NCI-H1436 (cell line): ENCODE data around the gene ZBTB7B.

Source experiments
- DNase-seq: peaks from one replicate; lab custom pipeline; 2025; lab: John Stamatoyannopoulos, UW

ZBTB7B gene

DNA sequence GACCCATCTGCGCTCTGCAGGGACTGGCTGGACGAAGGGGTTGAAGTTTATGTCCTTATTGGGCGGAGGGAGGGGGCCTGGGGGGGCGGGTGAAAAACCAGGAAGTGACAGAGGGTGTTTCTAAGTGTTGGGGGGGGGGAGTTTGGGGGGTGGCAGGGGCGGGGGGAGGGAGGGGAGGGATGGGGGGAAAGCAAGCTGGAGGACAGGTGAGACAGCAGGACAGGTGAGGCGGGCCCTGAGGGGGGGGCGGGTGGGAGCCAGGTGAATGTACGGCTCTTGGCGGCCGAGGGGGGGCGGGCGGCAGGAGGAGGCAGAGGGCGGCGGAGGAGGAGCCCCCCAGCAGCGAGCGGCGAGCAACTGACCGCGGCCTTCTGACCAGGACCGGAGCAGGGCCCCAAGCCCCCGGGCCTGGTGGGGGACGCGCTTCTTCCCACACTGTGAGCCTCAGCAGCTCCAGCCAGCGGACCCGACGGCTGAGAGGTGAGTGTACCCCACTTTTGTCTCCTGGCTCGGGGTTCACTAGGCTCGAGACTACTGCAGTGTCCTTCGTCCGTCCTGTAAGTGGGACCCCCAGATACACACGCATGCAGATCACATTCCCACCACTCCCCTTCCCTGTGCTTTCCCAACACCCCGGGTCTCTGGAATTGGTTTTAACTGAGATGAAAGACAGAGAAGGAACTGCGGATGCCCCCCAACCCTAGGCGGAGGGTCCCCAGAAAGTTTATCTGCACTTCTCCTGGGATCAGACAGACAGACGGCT lies at the start of gene ZBTB7B:
Gene ZBTB7B, plus strand, starts transcription at position 339 of the 763 bp plus-strand sequence. CDS start 11,859 bp downstream, outside the sequence.
- DNase-seq, result no peak

DNA sequence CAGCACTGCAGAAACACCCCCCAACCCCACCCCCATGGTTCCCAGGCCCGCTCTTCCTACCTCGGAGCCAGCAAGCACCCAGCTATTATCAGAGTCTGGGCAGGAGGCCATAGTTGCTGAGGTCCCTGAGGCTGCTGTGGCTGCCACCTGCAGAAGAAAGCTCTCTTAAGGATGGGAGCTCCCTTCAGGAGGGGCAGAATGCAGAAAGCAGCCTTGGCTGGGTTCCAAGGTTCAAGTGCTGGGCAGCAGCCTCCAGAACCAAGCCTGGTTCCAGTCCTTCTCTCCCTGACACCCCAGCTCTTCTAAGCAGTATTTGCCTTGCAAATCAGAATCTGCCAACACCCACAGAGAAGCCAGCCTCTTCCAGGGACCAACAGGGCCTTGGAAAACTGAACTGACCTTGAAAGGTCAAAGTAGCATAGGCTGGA lies 49.0 kb upstream of the ZBTB7B start:
- no peak for DNase-seq

DNA sequence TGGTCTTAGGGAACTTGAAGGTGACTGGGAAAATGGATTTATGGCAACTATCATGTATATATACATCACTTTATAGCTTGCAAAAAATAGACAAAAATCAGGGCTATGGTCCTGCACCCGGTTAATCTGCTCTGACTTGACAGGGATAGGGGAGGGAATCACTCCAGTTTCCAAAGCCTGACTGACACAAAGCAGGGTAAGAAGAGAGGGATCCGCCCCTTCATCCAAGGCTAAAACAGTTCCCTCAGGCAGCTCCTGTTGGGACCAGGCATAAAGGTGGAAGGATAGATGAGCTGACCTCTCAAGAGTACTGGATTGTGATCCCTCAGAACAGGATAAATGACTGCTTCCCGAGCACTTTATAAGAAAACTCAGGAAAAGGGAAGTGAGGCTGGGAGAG lies 48.1 kb upstream of the ZBTB7B start:
- no peak for DNase-seq

DNA sequence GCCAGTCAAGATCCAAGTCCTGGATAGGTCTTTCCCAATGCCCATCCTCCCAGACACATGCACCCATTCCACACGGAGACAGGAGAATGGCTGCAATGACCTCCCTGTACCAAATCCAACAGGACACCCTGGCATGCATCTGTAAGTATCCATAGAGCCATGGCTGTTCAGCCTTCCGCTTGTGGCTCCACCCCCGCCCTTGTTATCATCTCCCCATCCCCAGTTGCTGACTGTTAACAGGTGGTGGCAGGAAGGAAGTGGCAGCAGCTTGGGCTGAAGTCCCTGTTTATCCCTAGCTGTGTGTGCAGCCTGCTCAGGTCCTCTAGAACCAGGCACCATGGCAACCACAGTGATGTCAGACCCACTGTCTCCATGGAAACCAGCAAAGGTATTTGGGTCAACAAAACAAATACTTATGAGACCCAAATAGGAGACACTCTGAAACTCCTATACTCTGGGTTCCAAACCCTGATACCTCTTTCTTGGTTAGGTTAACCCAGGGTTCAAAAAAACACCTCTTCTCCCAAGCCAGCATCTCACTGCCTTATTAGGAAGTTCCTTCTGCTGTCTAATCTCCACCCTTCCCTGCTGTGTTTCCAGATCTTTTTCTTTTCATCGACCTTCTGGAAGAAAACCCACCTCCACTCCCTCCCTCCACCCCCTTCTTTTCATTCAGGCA lies 47.4 kb upstream of the ZBTB7B start:
- DNase-seq, result peak; percentile 58

DNA sequence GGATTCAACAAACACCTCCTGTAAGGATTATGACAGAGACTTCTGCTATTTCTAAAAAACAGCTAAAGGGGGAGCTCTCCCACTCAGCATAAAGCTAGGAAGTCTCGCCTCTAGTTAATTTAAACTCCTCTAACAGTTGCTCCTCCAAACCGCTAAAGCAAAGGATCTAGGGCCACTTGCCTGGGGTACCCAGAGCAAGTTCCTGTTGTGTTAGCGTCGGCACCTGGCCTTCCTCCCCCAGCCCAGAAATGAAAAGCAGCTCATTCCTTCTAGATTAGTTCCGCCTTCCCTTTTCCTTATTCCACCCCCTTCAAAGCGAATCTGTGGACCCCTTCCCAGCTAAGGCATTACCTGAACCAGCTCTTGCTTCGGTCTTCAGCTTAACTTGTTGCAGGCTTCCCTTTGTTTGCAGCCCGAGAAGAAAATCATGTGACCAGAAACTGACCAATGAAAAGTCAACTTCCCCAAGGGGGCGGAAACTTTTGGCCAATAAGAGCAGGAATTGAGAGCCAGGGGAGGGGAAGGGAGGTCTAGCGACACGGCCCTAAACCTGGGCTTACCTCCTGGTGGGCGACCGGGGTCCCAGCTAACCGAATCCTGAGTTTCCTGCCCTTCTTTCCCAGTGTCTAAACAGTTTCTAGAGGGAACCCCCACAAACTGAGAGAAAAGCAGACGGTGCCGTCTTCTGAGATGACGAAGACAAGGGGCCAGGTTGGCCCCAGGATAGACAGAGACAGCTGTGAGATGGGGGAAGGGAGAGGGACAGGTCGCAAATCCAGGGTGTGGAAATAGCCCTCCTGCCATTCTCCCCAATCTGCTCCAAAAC lies 46.7 kb upstream of the ZBTB7B start, which contains the start of gene PBXIP1:
Gene PBXIP1, minus strand, starts transcription at position 382 of the 826 bp plus-strand sequence. CDS start 2,378 bp downstream, outside the sequence.
- DNase-seq, result peak; percentile 85

DNA sequence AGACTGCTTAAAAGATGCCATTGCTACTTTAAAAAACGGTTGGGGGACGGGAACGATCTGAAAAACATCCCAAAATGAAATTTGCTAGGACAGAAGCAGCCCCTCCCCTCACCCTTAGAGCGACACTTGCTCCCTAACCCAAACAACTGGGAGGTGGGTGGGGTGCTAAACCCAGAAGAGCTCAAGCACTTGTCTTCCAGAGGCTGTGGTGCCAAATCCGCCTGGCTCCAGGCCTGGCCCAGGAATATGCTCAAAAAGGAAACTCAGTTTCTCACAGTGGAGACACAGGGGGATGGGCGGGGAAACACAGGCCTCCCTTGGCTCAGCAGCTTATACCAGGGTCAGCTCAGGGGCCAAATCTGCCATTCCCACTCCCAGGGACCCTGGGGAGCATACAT lies 46.1 kb upstream of the ZBTB7B start:
- no peak for DNase-seq

DNA sequence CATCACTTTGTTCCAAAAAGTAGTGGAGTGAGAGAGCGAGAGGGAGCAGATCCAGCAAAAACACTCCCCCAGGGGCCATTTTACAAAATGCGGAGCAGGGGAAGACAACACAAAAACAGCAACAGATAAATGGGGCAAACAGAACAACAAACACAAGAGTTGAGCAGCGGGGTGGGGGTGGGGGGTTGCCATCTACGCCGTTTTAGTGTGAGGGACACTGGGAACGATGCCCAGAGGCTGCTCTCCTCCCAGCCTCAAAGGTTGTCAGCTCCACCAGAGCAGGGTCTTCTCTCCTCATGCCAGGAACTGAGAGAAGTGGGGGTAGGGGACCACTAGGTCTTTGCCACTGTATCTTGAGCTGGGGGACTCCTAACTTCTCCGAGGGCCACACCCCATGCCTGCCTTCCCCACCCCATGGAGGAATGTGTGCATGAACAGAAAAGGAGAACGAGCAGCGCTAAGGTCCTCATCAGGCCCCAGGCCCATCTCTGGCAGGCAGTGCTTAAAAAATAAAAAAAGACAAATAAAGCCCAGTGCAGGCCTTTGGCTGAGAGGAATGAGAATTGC lies 45.4 kb upstream of the ZBTB7B start:
- no peak for DNase-seq

DNA sequence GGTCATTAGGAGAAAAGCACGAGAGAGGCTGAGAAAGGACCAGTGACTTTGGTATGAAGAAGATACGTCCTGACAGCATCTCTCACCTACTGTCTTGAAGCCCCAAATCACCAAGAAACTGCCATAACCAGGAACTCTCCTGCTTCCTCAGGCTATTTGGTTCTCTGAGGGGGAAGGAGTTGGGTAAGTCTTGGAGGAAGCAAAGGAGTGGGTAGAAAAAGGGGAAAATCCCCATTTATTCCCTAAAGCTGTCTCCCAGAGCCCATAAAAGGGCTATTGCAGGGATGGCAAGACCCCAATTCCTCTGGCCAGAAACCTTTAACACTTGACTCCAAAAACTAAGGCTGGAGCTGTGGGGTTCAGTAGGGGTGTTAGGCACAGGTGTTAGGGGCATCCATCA lies 44.6 kb upstream of the ZBTB7B start:
- no peak for DNase-seq

DNA sequence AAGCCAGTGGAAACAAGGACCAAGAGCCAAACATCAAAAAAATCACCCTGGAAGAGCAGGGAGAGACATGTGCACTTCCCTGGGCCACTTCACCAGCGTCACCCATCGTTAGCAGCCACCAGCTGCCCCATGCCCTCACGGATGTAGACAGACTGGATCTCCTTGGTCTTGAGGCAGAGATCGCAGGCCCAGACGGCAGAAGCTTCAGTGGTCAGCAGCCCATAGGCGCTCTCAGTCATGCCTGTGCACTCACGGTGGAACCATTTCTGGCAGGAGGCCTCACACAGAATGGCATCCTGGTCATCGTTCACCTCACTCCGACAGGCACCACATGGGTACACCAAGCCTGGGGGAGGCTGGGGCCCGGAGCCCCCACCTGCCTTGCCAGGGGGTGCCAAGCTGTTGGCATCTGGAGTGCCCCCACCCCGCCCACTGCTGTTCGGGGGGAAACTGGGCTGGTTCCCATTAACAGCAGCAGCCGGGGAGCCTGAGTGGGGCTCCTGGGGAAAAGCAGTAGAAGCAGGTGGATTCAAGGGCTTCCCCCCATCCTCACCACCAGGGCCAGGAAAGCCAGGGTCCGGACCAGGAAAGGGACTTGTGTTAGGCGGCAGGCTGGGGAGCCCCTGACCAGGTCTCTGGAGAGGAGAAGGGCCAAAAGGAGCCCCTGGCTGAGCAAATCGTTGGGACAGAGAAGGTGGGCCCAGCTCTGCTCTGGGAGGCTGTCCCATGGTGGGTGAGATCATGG lies 43.7 kb upstream of the ZBTB7B start:
- no peak for DNase-seq

DNA sequence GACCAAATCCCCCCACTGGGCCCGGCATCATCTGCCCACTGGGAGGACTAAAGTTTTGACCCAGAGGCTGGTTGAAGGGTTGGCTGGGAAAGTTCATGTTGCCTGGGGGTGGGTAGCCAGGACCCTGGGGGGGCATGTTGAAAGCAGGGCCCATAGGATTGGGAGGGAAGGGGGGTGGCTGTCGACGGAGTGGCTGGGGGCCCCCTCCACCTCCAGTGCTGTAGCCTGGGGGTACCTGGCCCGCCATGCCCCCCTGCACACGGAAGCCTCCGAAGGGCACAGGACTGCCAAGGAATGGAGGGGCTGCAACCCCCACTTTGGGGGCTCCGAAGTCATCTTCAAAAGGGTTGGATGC lies 43.2 kb upstream of the ZBTB7B start:
- DNase-seq, result no peak

DNA sequence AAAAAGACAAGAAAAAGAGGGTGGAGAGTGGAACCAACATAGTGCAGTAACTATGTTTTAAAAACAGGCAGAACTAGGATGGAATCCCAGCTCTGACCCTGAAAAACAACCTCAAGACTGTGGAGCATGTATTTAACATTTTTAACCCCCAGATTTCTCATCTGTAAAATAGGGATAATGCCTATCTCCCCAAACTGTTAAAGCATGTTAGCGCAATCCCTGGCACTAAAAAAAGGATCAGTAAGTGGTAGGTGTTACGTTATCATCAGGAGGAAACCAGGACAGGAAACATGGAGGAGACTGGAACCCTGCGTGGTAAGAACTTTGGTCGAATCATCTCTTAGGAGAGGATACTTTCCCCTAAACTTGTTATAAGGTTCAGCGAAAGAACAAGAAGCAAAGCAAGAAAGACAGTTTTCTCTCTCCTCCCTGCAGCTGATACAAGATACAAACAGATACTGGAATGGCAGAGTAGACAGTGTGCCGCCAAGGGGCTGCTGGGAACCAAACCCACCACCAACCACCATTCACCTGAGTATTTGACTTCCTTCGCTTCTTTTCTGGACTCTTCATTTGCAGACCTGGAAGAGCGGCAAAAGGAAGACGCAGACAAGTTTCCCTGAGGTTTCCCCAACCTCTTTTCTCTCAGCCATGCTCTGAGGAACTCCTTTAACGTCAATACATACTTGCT lies 42.0 kb upstream of the ZBTB7B start:
- no peak for DNase-seq

DNA sequence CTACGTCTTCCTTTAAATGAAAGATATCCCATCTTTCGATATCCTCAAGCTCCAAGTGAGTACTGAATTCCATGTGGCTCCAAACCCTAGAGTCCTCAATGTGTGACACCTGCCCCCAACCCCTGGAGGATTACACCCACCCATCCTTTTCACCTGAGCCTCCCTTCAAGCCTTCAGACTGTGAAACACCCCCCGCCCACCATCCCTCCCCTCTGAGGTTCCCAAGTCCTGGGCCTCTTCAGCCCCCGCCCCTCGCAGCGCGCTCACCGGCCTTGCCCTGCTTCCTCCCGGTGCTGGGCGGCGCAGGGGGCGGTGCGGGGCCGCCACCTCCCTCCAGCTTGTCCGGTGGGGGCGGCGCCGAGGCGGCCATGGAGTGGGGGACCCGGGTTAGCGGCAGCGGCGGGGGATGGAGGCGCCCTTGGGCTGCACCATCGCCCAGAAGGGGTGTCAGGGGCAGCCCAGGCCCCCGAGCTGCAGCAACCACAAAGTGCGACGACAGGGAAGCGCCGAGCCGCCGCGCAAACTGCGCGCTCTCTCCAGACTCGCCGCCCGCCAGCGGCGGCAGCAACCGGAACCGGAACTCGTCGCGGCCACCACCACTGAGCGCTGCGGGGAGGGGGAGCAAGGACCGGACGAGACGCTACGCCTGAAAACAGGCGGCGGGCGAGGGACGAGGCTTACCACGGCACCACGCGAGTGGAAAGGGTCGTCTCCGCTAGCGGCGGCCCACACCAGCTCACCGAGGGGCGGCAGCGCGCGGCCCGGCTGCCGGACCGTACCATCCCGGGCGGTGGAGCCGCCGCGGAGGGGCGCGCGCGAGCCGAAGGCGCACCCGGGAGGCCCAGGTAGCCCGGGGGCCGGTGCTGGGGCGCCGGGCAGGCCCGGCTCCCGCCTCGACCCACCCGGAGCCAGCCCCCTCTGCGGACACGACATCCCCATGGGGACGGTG lies 41.1 kb upstream of the ZBTB7B start, which contains the start of gene PYGO2:
Gene PYGO2, minus strand, starts transcription at position 576 of the 949 bp plus-strand sequence. Its CDS starts 206 bp downstream, at position 370.
- peak; percentile 63 for DNase-seq

DNA sequence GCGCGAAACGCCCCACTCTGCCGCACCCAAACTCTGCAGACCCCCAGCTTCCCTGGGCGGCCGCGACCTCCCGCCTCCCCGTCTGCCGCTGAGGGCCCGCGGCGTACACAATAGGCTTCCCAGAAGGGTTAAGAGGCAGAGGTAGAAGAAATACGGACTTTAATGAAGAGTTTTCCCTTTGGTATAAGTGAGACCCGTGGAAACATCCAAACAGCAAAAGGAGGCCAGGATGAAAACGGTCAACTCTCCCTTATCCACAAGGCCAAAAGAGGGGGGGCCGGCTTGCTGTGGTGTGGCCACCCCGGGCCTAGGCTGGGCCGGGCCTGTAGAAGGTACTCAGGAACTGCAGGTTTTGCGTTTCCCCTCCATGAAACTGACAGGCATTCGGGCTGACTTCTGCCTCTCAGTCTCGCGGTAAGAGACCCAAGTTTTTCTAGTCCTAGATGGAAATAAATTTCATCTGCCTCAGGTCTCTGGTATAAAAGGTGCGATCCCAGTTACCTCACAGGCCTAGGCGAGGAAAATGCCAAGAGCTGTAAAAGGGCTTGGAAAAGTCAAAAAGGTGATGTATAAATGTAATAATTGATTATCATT lies 40.3 kb upstream of the ZBTB7B start:
- DNase-seq, result no peak

DNA sequence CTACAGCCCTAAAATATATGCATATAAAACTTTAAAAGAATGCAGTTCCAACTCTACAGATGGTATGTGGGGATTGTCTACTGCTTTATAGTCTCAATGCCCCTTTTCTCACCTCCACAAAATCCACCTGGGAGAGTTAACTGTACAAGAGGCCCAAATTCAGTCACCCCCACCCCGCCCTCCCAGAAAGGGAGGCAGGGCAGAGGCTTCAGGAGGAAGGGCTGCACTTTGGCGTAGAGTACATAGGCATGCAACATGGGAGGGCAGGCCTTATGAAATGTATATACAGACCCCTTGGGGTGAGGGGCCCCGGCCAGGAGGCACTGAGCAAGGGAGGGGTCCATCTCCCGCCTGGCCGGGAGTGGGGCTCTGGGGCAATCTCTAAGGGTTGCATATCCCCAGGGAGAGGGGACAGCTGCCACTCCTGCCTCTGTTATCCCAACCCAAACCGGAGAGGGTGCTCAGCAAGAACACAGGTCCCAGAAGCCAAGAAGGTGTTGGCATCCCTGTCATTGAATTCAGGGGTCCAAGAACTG lies 39.7 kb upstream of the ZBTB7B start:
- DNase-seq, result no peak

DNA sequence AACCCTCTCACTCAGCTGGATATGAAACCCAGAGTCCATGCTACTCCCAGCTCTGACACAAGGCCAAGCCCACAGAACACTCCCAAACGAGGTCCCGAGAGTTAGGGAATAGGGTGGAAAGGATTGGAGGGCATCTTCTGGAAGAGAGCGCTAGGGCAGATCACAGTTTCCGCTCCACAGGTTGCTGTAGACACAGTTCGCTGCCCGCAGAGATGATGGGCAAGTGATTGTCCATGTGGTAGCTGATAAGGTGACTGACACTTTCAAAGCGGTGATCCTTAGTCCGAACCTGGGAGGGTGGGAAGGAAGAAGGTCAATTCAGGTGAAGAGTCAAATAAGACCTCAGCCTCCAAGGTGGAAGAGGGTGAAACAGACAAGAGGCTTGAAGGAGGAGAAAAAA lies 39.0 kb upstream of the ZBTB7B start:
- no peak for DNase-seq

DNA sequence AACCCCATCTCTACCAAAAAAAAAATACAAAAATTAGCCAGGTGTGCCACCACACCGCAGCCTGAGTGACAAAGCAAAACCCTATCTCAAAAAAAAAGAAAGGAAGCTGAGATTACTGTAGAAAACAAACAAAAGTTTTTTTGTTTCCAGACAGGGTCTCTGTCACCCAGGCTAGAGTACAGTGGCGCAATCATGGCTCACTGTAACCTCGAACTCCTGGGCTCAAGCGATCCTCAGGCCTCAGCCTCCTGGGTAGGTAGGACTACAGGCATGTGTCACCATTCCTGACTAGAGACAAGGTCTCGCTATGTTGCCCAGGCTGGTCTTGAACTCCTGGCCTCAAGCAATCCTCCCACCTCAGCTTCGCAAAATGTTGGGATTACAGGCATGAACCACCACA lies 38.2 kb upstream of the ZBTB7B start:
- no peak for DNase-seq

DNA sequence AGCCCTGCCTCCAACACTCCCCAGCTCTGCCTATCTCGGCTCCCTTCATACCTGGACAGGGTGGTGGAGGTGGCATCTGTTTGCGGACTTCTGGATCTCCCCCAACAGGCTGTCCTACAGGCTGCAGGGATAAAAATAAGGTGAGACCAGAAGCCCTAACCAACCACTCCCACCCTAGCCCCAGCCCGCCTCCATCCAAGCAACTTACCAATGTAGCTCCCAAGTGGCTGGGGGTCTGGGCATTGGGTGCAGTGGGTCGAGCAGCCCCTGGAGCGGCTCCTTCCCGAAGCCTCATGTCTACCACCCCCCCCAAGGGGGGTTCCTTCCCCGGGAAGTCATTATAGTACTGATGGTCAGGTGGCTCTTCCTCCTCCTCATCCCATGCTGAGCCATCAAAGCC lies 36.5 kb upstream of the ZBTB7B start:
- no peak for DNase-seq

DNA sequence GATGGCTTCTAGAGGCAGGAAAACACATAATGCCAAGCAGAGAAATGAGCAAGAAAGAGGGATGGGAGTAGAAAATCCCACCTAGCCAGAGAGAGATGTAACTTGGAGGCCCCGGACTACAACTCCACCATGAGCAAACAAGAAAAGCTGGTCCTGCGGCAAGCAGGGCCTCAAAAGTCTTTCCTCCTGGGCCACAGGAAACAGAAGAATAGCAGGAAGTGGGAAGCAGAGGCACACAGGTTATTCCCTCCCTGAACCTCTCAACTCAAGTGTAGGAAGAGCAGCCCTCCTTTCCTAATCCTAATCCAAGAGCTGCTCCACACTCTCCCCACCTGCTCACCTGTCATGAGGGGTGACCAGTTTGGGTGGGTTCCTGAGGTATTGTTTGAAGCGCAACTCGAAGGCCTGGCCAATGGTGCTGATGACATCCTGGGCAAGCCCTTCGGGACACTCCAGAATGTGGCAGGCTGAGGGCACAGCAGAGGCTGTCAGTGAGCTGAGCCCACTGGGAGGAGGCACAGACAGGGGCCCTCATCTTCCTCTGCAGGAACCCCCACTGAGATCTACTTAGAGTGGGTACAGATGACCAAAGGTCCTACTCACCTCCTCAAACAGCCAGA lies 35.2 kb upstream of the ZBTB7B start:
- no peak for DNase-seq

DNA sequence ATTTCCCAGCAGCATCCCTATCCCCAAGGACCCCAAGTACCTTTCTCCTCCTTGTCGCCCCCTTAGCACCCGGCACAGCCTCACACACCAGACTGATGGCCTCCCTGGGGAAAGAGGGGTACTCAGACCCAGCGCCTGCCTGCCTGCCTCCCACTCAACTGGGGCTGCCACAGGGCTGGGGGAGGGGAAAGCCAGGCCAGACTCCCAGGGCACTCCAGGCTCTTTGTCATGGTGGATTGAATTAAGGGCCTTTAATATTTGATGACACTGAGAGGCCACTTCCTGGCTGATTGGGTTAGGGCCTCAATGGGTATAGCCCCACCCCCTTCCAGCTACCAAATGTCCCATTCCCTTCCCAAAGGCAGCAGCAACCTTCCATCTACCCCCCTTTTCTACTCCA lies 33.9 kb upstream of the ZBTB7B start:
- DNase-seq, result no peak
